SJCRH30 (cell line): ENCODE data around the gene LEMD3. TPM values are rescaled to one million over a fixed set of nuclear protein-coding genes. Genes with fewer than 3 reads are reported as not detected.

Source experiments
- DNase-seq, 2 experiments: peaks; one replicate each; pipeline ENCODE4 v3.0.0-alpha.2; 2015 to 2020
- H3K27ac ChIP-seq: fragments of 250-450 bp; sonication (Bioruptor Pico); 2 replicates; pipeline ENCODE4 v1.5.1; 2020; ENCODE audit warnings: mild to moderate bottlenecking, moderate library complexity
- H3K27me3 ChIP-seq: fragments of 250-450 bp; sonication (Bioruptor Pico); 2 replicates; pipeline ENCODE4 v1.5.1; 2020; ENCODE audit warnings: mild to moderate bottlenecking, moderate library complexity
- H3K36me3 ChIP-seq: fragments of 250-450 bp; sonication (Bioruptor Pico); 2 replicates; pipeline ENCODE4 v1.5.1; 2020; ENCODE audit warnings: mild to moderate bottlenecking, moderate library complexity
- H3K4me1 ChIP-seq: fragments of 250-450 bp; sonication (Bioruptor Pico); 2 replicates; pipeline ENCODE4 v1.5.1; 2020; ENCODE audit warnings: mild to moderate bottlenecking, moderate library complexity
- H3K4me3 ChIP-seq: fragments of 250-450 bp; sonication (Bioruptor Pico); 2 replicates; pipeline ENCODE4 v1.5.1; 2020; ENCODE audit warnings: mild to moderate bottlenecking, moderate library complexity
- H3K9me3 ChIP-seq: fragments of 250-450 bp; sonication (Bioruptor Pico); replicated peaks from 2 replicates; pipeline ENCODE4 v1.5.1; 2020; ENCODE audit warnings: mild to moderate bottlenecking, moderate library complexity
- total RNA-seq: library from RNA; depleted of rRNA; stranded (reverse); fragments of >200 nt; shearing (Covaris generic); gene quantifications from 2 replicates; pipeline ENCODE4 v1.2.3, GENCODE V29; 2014

Gene LEMD3
- total RNA-seq, 1 experiment from 2014 or later: 36.8 TPM

GRCh38 chr12:65188179-65188701 is 18.9 kb downstream of the LEMD3 start:
- Histone ChIP-seq H3K4me3 (no peak overlapping the region), H3K36me3 (peaks cover 3% of the 10 kb centered on the region; the same call in 1 of the 2 replicates), H3K9me3 (no peaks in the 10 kb centered on the region), H3K27me3 (no peaks in the 10 kb centered on the region), H3K4me1 (peaks cover 6% of the 10 kb centered on the region), H3K27ac (no peak overlapping the region)
- DNase-seq: no peak

DNA sequence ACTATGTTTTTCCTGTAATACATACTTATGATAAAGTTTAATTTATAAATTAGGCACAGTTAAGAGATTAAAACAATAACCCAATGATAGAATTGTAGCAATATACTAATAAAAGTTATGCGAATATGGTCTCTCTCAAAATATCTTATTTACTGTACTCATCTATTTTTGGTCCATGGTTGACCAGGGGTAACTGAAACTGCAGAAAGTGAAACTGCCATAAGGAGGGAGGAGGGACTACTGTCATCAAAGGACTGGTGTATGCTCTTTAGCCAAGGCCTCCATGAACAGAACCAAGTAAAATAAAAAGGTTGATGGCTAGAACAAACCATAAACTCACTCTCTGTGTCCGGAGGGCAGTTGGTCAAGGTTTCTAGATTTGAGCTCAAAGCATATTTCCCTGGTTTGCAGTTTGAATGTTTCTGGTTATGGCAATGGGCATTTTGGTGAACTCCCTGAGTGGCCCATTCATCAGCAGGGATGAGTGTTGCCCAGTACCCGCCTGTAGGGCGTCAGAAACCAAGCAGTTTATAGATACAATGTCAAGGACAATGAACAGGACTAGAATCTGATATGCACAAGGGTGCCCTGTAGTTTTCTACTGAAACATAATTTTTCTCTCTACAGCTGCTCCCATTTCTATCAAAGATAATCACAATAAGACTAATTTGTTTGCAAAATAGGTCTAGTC is 19.8 kb downstream of the LEMD3 start:
- no peak overlapping the region for H3K27ac ChIP-seq

DNA sequence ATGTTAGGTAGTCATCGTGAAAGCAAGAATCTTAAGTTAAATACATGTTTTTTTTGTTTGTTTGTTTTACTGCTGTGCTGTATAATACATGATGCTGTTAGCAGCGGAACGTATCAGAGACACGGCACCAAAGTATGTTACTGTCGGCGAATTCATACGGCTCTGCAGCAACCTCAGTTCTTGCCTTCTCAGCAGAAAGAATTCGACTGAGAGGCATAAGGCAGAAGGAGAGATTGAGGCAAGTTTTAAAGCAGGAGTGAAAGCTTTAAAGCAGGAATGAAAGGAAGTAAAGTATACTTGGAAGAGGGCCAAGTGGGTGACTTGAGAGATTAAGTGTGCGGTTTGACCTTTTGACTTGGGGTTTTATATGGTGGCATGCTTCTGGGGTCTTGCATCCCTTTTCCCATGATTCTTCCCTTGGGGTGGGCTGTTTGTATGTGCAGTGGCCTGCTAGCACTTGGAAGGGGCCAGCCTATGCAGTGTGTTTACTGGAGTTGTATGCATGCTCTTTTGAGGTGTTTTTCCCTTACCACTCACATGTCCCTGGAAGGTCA is 23.7 kb downstream of the LEMD3 start:
- no peaks in the 10 kb centered on the region for H3K27me3 ChIP-seq
- H3K4me1 ChIP-seq: peaks cover 7% of the 10 kb centered on the region
- no peak overlapping the region for H3K27ac ChIP-seq
- H3K9me3 ChIP-seq: peaks cover 9% of the 10 kb centered on the region
- peak in 1 of 2 experiments; percentile 41 for DNase-seq
- peaks cover 9% of the 10 kb centered on the region; the same call in 1 of the 2 replicates for H3K36me3 ChIP-seq
- no peak overlapping the region for H3K4me3 ChIP-seq

More for the DNA sequence above, 19.8 kb downstream of the LEMD3 start:
- no peak overlapping the region for H3K4me3 ChIP-seq
- no peaks in the 10 kb centered on the region for H3K27me3 ChIP-seq
- no peaks in the 10 kb centered on the region for H3K9me3 ChIP-seq
- H3K36me3 ChIP-seq: no peaks in the 10 kb centered on the region
- no peak for DNase-seq
- peaks cover 7% of the 10 kb centered on the region for H3K4me1 ChIP-seq

- no peak for DNase-seq
- H3K4me3 ChIP-seq: no peak overlapping the region
- peaks cover 7% of the 10 kb centered on the region for H3K4me1 ChIP-seq
- no peaks in the 10 kb centered on the region for H3K27me3 ChIP-seq
- H3K27ac ChIP-seq: no peak overlapping the region
- H3K36me3 ChIP-seq: peaks cover 15% of the 10 kb centered on the region; the same call in 1 of the 2 replicates
- peaks cover 9% of the 10 kb centered on the region for H3K9me3 ChIP-seq
These were observed 25.6 kb downstream of the LEMD3 start for GRCh38 chr12:65194949-65195348.

DNA sequence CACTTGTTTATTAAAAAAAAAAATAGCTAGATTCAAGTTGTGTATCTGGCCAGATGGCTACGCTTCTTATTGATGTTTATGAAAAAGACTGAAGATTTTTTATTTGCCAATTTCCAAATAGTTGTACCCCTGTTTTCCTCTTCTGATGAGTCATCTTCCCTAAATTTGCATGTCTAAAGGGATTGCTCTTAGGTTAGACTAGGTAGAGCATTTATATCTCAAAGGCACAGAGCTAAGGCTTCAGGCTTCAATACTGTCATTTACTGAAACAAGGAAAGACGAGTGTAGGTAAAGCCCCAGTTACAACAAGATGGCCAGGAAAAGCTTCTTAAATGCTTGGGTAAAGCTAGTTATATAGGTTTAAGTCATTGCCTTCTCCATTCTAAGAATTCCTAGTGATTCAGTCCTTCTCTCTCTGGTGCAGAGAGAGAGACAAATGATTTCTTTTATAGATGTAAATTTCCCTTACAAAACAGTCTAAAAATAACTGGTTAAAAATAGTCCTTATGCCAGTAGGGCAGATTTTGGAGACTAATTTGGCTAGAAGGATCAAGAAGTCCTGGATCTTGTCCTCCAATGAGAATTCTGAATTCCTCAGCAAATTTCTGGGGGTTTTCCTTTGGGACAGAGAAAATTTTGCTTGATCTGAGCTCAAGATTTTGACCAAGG is 26.1 kb downstream of the LEMD3 start:
- peaks cover 7% of the 10 kb centered on the region for H3K4me1 ChIP-seq
- peaks cover 15% of the 10 kb centered on the region; the same call in 1 of the 2 replicates for H3K36me3 ChIP-seq
- peaks cover 9% of the 10 kb centered on the region for H3K9me3 ChIP-seq
- no peaks in the 10 kb centered on the region for H3K27me3 ChIP-seq
- H3K27ac ChIP-seq: no peak overlapping the region
- no peak for DNase-seq
- no peak overlapping the region for H3K4me3 ChIP-seq

GRCh38 chr12:65196762-65197567 is 27.6 kb downstream of the LEMD3 start:
- Histone ChIP-seq H3K27me3 (no peaks in the 10 kb centered on the region), H3K4me1 (peaks cover 7% of the 10 kb centered on the region), H3K36me3 (peaks cover 15% of the 10 kb centered on the region; the same call in 1 of the 2 replicates), H3K9me3 (peaks cover 9% of the 10 kb centered on the region), H3K4me3 (no peak overlapping the region), H3K27ac (no peak overlapping the region)
- DNase-seq: no peak

DNA sequence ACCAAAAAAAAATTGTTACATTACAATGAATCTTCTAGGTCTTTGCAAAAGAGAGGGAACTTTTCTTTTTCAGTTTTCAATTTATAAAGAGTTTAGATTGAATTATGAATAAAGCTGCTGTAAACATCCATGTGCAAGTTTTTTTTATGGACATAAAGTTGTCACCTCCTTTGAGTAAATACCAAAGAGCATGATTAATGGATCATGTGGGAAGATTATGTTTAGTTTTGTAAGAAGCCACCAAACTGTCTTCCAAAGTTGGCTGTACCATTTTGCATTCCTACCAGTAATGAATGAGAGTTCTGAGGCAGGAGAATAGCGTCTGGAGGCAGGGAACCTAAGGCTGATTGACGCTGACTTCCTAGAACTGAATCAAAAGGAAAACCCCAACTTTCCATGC is 30.2 kb downstream of the LEMD3 start:
- DNase-seq: no peak
- H3K36me3 ChIP-seq: peaks cover 15% of the 10 kb centered on the region; the same call in 1 of the 2 replicates
- no peaks in the 10 kb centered on the region for H3K27me3 ChIP-seq
- no peak overlapping the region for H3K27ac ChIP-seq
- no peaks in the 10 kb centered on the region for H3K4me1 ChIP-seq
- no peak overlapping the region for H3K4me3 ChIP-seq
- peaks cover 9% of the 10 kb centered on the region for H3K9me3 ChIP-seq

DNA sequence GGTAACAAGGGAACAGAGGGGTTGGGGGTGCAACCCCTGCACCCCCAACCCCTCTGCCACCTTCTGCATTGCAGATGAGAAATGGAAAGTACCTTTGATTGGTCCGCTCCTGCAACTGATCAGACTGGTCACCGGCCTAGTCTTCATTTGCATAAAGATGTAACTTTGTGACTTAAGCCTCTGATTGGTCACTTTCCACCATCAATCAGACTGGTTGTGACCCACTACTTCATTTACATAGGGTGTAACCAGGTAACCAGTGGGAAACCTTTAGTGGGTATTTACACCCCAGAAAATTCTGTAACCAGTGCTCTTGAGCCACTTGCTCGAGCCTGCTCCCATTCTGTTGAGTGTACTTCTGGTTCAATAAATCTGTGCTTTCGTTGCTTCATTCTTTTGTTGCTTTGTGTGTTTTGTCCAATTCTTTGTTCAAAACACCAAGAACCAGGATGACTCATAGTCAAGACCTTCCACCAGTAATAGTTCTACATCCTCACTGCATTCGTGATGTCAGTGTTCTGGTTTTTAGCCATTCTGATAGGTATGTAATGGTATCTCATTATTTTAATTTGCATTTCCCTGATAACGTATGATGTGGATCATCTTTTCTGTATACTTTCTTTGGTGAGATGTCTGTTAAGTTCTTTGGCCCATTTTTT is 30.8 kb downstream of the LEMD3 start:
- peaks cover 15% of the 10 kb centered on the region; the same call in 1 of the 2 replicates for H3K36me3 ChIP-seq
- H3K27ac ChIP-seq: no peak overlapping the region
- no peaks in the 10 kb centered on the region for H3K27me3 ChIP-seq
- no peak overlapping the region for H3K4me3 ChIP-seq
- peaks cover 9% of the 10 kb centered on the region for H3K9me3 ChIP-seq
- no peak for DNase-seq
- H3K4me1 ChIP-seq: no peaks in the 10 kb centered on the region

DNA sequence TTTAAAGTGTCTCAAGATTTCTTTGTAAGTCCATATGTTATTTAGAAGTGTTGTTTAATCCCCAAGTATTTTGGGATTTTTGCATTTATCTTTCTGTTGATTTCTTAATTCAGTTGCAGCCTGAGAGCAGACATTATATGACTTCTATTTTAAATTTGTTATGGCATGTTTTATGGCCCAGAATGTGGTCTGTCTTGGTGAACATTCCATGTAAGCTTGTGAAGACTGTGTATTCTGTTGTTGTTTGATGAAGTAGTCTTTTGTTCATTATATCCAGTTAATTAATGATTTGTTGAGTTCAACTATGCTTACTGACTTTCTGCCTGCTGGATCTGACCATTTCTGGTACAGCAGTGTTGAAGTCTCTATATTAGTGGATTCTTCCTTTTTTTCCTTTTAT is 34.0 kb downstream of the LEMD3 start:
- H3K27me3 ChIP-seq: no peaks in the 10 kb centered on the region
- peaks cover 2% of the 10 kb centered on the region; the same call in 1 of the 2 replicates for H3K36me3 ChIP-seq
- H3K4me1 ChIP-seq: 0 out of 2 replicates have a peak, but pooled peaks cover 3% of the 10 kb centered on the region
- H3K4me3 ChIP-seq: no peak overlapping the region
- DNase-seq: no peak
- no peaks in the 10 kb centered on the region for H3K9me3 ChIP-seq
- no peak overlapping the region for H3K27ac ChIP-seq

- Histone ChIP-seq H3K36me3 (no peaks in the 10 kb centered on the region), H3K4me3 (no peak overlapping the region), H3K4me1 (0 out of 2 replicates have a peak, but pooled peaks cover 3% of the 10 kb centered on the region), H3K27me3 (no peaks in the 10 kb centered on the region), H3K9me3 (no peaks in the 10 kb centered on the region), H3K27ac (no peak overlapping the region)
- DNase-seq: no peak
These were observed 35.6 kb downstream of the LEMD3 start for GRCh38 chr12:65204886-65205525.

DNA sequence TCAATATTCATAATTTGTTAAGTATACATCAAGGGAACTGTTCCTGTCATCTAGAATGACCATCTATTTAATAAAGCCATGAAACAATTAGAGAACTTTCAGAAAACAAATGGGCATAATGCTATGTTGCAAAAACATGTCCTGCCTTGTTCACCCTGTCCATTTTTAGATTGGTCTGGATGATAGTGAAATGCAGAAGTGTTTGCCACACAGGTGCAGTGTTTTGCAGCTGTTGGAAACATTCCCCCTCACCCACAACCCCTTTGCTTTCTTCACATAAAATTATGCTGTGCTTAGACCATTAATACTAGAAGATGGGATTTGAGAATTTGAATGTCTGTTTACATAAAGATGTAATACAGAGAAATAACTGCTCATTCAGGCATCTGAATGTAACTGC is 36.5 kb downstream of the LEMD3 start:
- no peaks in the 10 kb centered on the region for H3K9me3 ChIP-seq
- no peaks in the 10 kb centered on the region for H3K27me3 ChIP-seq
- H3K36me3 ChIP-seq: 0 out of 2 replicates have a peak, but pooled peaks cover 2% of the 10 kb centered on the region
- H3K4me3 ChIP-seq: no peak overlapping the region
- 0 out of 2 replicates have a peak, but pooled peaks cover 3% of the 10 kb centered on the region for H3K4me1 ChIP-seq
- no peak overlapping the region for H3K27ac ChIP-seq
- DNase-seq: peak; percentile 3 to 17

GRCh38 chr12:65208125-65208524 is 38.7 kb downstream of the LEMD3 start:
- Histone ChIP-seq H3K4me3 (no peak overlapping the region), H3K4me1 (0 out of 2 replicates have a peak, but pooled peaks cover 3% of the 10 kb centered on the region), H3K36me3 (0 out of 2 replicates have a peak, but pooled peaks cover 7% of the 10 kb centered on the region), H3K9me3 (no peaks in the 10 kb centered on the region), H3K27ac (no peak overlapping the region), H3K27me3 (no peaks in the 10 kb centered on the region)
- no peak for DNase-seq

GRCh38 chr12:65208964-65209654 is 39.7 kb downstream of the LEMD3 start:
- Histone ChIP-seq H3K9me3 (no peaks in the 10 kb centered on the region), H3K36me3 (0 out of 2 replicates have a peak, but pooled peaks cover 7% of the 10 kb centered on the region), H3K27ac (no peak overlapping the region), H3K4me1 (0 out of 2 replicates have a peak, but pooled peaks cover 3% of the 10 kb centered on the region), H3K4me3 (no peak overlapping the region), H3K27me3 (no peaks in the 10 kb centered on the region)
- DNase-seq: no peak
